Liver (tissue), 9 donors: Measurements from ENCODE around the gene DST. TPM values are rescaled to one million over a fixed set of nuclear protein-coding genes. Genes with fewer than 3 reads are reported as not detected.

Experiments used
- DNase-seq: peaks from one replicate; pipeline ENCODE4 v3.0.0-alpha.2; 2017; ENCODE audit warnings: low spot score
- H3K27ac ChIP-seq, 2 donors: one replicate each; pipeline ENCODE4 v1.7.0; 2013; ENCODE audit warnings: inconsistent platforms in 2 of 2, low read length in 2 of 2, control low read depth in 1 of 2, low read depth in 1 of 2, mild to moderate bottlenecking in 1 of 2
- H3K27me3 ChIP-seq, 4 donors: one replicate each; pipeline versions ENCODE4 v1.6.1 to v1.7.0; 2013; ENCODE audit warnings: low read length in 3 of 4, inconsistent platforms in 1 of 4, mild to moderate bottlenecking in 1 of 4, moderate library complexity in 1 of 4; ENCODE audit not compliant: control insufficient read depth in 4 of 4, insufficient read depth in 4 of 4
- H3K36me3 ChIP-seq, 4 donors: one replicate each; pipeline versions ENCODE4 v1.6.1 to v1.7.0; 2013; ENCODE audit warnings: low read length in 3 of 4, mild to moderate bottlenecking in 3 of 4, low read depth in 1 of 4, moderate library complexity in 1 of 4; ENCODE audit not compliant: control insufficient read depth in 4 of 4, insufficient read depth in 3 of 4
- H3K4me1 ChIP-seq, 4 donors: one replicate each; pipeline versions ENCODE4 v1.6.1 to v1.7.0; 2013; ENCODE audit warnings: low read length in 3 of 4, mild to moderate bottlenecking in 3 of 4, moderate library complexity in 1 of 4; ENCODE audit not compliant: control insufficient read depth in 4 of 4, insufficient read depth in 4 of 4
- H3K4me3 ChIP-seq, 3 donors: one replicate each; pipeline versions ENCODE4 v1.6.1 to v1.7.0; 2013; ENCODE audit warnings: low read length in 3 of 3, control low read depth in 1 of 3, low read depth in 1 of 3, mild to moderate bottlenecking in 1 of 3
- H3K9ac ChIP-seq, 2 donors: one replicate each; pipeline ENCODE4 v1.7.0; 2013; ENCODE audit warnings: low read length in 2 of 2, mild to moderate bottlenecking in 2 of 2, moderate library complexity in 2 of 2, control low read depth in 1 of 2, low read depth in 1 of 2
- H3K9me3 ChIP-seq, 4 donors: one replicate each; pipeline versions ENCODE4 v1.6.1 to v1.7.0; 2013; ENCODE audit warnings: low read length in 3 of 4; ENCODE audit not compliant: control insufficient read depth in 4 of 4
- ATF3 ChIP-seq: IDR thresholded peaks from 2 replicates; pipeline ENCODE4 v1.6.1; 2016; ENCODE audit warnings: antibody characterized with exemption
- CTCF ChIP-seq: fragments of 150-350 bp; IDR thresholded peaks from 2 replicates; pipeline ENCODE4 v1.5.1; 2017; ENCODE audit warnings: improper control_type of control experiment, low read depth, low read length; ENCODE audit not compliant: missing input control
- EGR1 ChIP-seq, 2 donors: IDR thresholded peaks; 2 replicates each; pipeline ENCODE4 v1.6.1; 2016 to 2018; ENCODE audit warnings: antibody characterized with exemption in 2 of 2, low read depth in 2 of 2
- FOXA2 ChIP-seq: IDR thresholded peaks from 2 replicates; pipeline ENCODE4 v1.6.1; 2016; ENCODE audit warnings: antibody characterized with exemption
- HNF4A ChIP-seq, 2 donors: conservative IDR thresholded peaks; 2 replicates each; pipeline ENCODE4 v1.6.1; 2016; ENCODE audit warnings: antibody characterized with exemption in 2 of 2, mild to moderate bottlenecking in 2 of 2
- HNF4G ChIP-seq: IDR thresholded peaks from 2 replicates; pipeline ENCODE4 v1.6.1; 2016; ENCODE audit warnings: antibody characterized with exemption
- JUND ChIP-seq, 2 donors: IDR thresholded peaks; 2 replicates each; pipeline ENCODE4 v1.6.1; 2016; ENCODE audit warnings: antibody characterized with exemption in 2 of 2
- RAD21 ChIP-seq, 2 donors: IDR thresholded peaks; 2 replicates each; pipeline ENCODE4 v1.6.1; 2016; ENCODE audit warnings: antibody characterized with exemption in 2 of 2, mild to moderate bottlenecking in 2 of 2
- REST ChIP-seq: IDR thresholded peaks from 2 replicates; pipeline ENCODE4 v1.6.1; 2016; ENCODE audit warnings: antibody characterized with exemption, mild to moderate bottlenecking
- RXRA ChIP-seq, 2 donors: IDR thresholded peaks; 2 replicates each; pipeline ENCODE4 v1.6.1; 2017 to 2018; ENCODE audit warnings: antibody characterized with exemption in 2 of 2, mild to moderate bottlenecking in 1 of 2
- SP1 ChIP-seq: IDR thresholded peaks from 2 replicates; pipeline ENCODE4 v1.6.1; 2018; ENCODE audit warnings: antibody characterized with exemption, mild to moderate bottlenecking
- TAF1 ChIP-seq: conservative IDR thresholded peaks from 2 replicates; pipeline ENCODE4 v1.6.1; 2016; ENCODE audit warnings: antibody characterized with exemption, mild to moderate bottlenecking
- ZBTB33 ChIP-seq: IDR thresholded peaks from 2 replicates; pipeline ENCODE4 v1.6.1; 2016; ENCODE audit warnings: antibody characterized with exemption
- WGBS: extraction: QIAGEN DNeasy Blood & Tissue Kit; methylation state at CpG from one replicate; pipeline ENCODE4 v1.1.7; 2013; 5-methylcytosine and 5-hydroxymethylcytosine counted together
- polyA plus RNA-seq, 2 donors: library from polyadenylated mRNA; stranded (reverse) in 1 of 2; unstranded in 1 of 2; fragments of 200-250 nt in 1 of 2; fragments of >200 nt in 1 of 2; fragmentation: Nextera tagmentation in 1 of 2; extraction: Ambion mirVana in 1 of 2; gene quantifications; one replicate each; pipeline versions ENCODE4 v1.2.1 to v1.2.3, GENCODE V29; 2013 to 2015
- total RNA-seq, 2 donors: library from RNA; depleted of rRNA; stranded (reverse); fragments of >200 nt; gene quantifications; one replicate each; pipeline ENCODE4 v1.2.3, GENCODE V29; 2014
- TF ChIP-seq, protein P1 (sequence below): IDR thresholded peaks from 2 replicates; pipeline ENCODE4 v1.6.1; 2016; ENCODE audit warnings: antibody characterized with exemption
- donor health status: healthy.
- donor health status: healthy.
- donor health status: healthy.
- donor health status: healthy.
- donor health status: healthy.

The DST gene
- total and polyA plus RNA-seq, 4 donors: 30.5 to 234 (median 86.7) TPM

- 84% methylated on average over 5 of the region's 5 CpGs for WGBS
- peaks cover 4 to 70% (median 50%) of the 10 kb centered on the region in 4 donors for H3K36me3 ChIP-seq
These were observed 109.7 kb downstream of the DST start for GRCh38 chr6:56532766-56533551.

More at GRCh38 chr6:56532766-56533551, 109.7 kb downstream of the DST start:
- Histone ChIP-seq H3K9ac (no peak overlapping the region), H3K27me3 (no peaks in the 10 kb centered on the region), H3K4me3 (no peak overlapping the region), H3K4me1 (peaks cover 0 to 5% (median 0%) of the 10 kb centered on the region in 4 donors), H3K27ac (no peak overlapping the region), H3K9me3 (no peaks in the 10 kb centered on the region)
- no peak for DNase-seq
- no peak for TF ChIP-seq ZBTB33
- TF ChIP-seq HNF4A (conservative IDR thresholded peaks at IDR 0.05): no peak
- TF ChIP-seq TAF1: no peak
- TF ChIP-seq HNF4G: no peak
- TF ChIP-seq, protein P1, sequence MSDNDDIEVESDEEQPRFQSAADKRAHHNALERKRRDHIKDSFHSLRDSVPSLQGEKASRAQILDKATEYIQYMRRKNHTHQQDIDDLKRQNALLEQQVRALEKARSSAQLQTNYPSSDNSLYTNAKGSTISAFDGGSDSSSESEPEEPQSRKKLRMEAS: no peak
- no peak for TF ChIP-seq JUND (IDR thresholded peaks at IDR 0.05)
- TF ChIP-seq RAD21 (IDR thresholded peaks at IDR 0.05): no peak
- TF ChIP-seq ATF3: no peak
- no peak for TF ChIP-seq RXRA (IDR thresholded peaks at IDR 0.05)
- TF ChIP-seq REST: no peak
- no peak for TF ChIP-seq FOXA2
- TF ChIP-seq SP1: no peak
- TF ChIP-seq EGR1 (IDR thresholded peaks at IDR 0.05; ENCODE audit: low read depth in 2 of 2): no peak
- TF ChIP-seq CTCF: no peak
